Stomach (tissue), 9 donors: Measurements from ENCODE around the gene CALM3. TPM values are rescaled to one million over a fixed set of nuclear protein-coding genes. Genes with fewer than 3 reads are reported as not detected.

Experiments
- DNase-seq, 2 donors: peaks; one replicate each; pipeline versions ENCODE4 v3.0.0 to v3.0.0-alpha.2; 2013 to 2019
- H3K27ac ChIP-seq, 5 donors: fragments of 200-600 bp in 4 of 5; sonication (generic) in 4 of 5; one replicate each; pipeline ENCODE4 v1.5.1; 2013 to 2019; ENCODE audit warnings: mild to moderate bottlenecking in 1 of 5, moderate library complexity in 1 of 5
- H3K27me3 ChIP-seq, 3 donors: fragments of 200-600 bp; sonication (generic); one replicate each; pipeline ENCODE4 v1.5.1; 2017 to 2019; ENCODE audit warnings: mixed run types in 1 of 3
- H3K36me3 ChIP-seq, 4 donors: fragments of 200-600 bp; sonication (generic); 1 replicate in 3 of 4; 2 replicates in 1 of 4; pipeline ENCODE4 v1.5.1; 2016 to 2019
- H3K4me1 ChIP-seq, 4 donors: fragments of 200-600 bp; sonication (generic); one replicate each; pipeline ENCODE4 v1.5.1; 2016 to 2019
- H3K4me3 ChIP-seq, 4 donors: fragments of 200-600 bp; sonication (generic) in 3 of 4; one replicate each; pipeline ENCODE4 v1.5.1; 2016 to 2019; ENCODE audit warnings: mild to moderate bottlenecking in 1 of 4
- H3K9me3 ChIP-seq, 4 donors: fragments of 200-600 bp; sonication (generic); one replicate each; pipeline ENCODE4 v1.5.1; 2016 to 2019
- EP300 ChIP-seq: sonication (generic); formaldehyde crosslinking; IDR thresholded peaks from one replicate; pipeline ENCODE4 v1.6.1; 2017; ENCODE audit warnings: antibody characterized with exemption
- POLR2A ChIP-seq, 4 donors: fragments of 450-650 bp; IDR thresholded peaks; one replicate each; pipeline ENCODE4 v1.6.1; 2016; ENCODE audit warnings: antibody characterized with exemption in 4 of 4, control low read depth in 2 of 4, mild to moderate bottlenecking in 1 of 4, moderate library complexity in 1 of 4
- POLR2AphosphoS5 ChIP-seq, 3 donors: sonication (generic); formaldehyde crosslinking; IDR thresholded peaks; one replicate each; pipeline ENCODE4 v1.6.1; 2016; ENCODE audit warnings: antibody characterized with exemption in 3 of 3
- WGBS, 5 donors: extraction: QIAGEN DNeasy Blood & Tissue Kit in 3 of 5; methylation state at CpG; one replicate each; pipeline versions ENCODE4 v1.1.5 to v1.1.7; 2013 to 2018; 5-methylcytosine and 5-hydroxymethylcytosine counted together
- intact Hi-C: fragments of 100-400 bp; cut with DNase I; formaldehyde crosslinking; loops from one replicate; pipeline ENCODE4 v1.15.1; 2023; ENCODE audit warnings: low total_unique reads
- polyA plus RNA-seq, 3 donors: library from polyadenylated mRNA; stranded (reverse); fragments of 200-250 nt; gene quantifications; one replicate each; pipeline ENCODE4 v1.2.3, GENCODE V29; 2013
- total RNA-seq, 5 donors: library from RNA; depleted of rRNA; stranded (reverse); fragments of >200 nt; gene quantifications; one replicate each; pipeline versions ENCODE4 v1.1.0 to v1.2.3, GENCODE V29; 2014 to 2016
- TF ChIP-seq, protein P1 (sequence below), 7 experiments: fragments of 450-650 bp in 4 of 7; fragments of 200-600 bp in 3 of 7; sonication (generic) in 3 of 7; IDR thresholded peaks; one replicate each; pipeline ENCODE4 v1.5.1; 2016 to 2019; ENCODE audit warnings: antibody characterized with exemption in 7 of 7, control low read depth in 2 of 7, mild to moderate bottlenecking in 1 of 7
- donor health status: healthy with polysubstance abuse.
- donor health status: Bipolar disorder and iron deficiency.
- donor health status: healthy.

The CALM3 gene
- total and polyA plus RNA-seq, 8 donors = 84.2 to 203 (median 112) TPM

DNA sequence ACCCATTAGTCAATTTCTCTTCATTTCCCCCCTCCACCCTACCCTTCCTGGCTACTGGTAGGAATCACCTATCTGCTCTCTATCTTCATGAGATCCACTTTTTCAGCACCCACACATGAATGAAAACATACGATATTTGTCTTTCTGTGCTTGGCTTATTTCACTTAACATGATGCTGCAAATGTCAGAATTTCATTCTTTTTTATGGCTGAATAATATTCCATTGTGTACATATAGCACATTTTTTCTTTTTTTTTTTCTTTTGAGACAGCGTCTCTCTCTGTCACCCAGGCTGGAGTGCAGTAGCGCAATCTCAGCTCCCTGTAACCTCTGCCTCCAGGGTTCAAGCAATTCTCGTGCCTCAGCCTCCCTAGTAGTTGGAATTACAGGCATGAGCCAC lies 9.9 kb upstream of the CALM3 start:
- Histone ChIP-seq H3K27me3 (no peaks in the 10 kb centered on the region), H3K27ac (no peak overlapping the region), H3K4me1 (no peaks in the 10 kb centered on the region), H3K9me3 (no peaks in the 10 kb centered on the region), H3K4me3 (no peak overlapping the region), H3K36me3 (no peaks in the 10 kb centered on the region)
- TF ChIP-seq, protein P1, sequence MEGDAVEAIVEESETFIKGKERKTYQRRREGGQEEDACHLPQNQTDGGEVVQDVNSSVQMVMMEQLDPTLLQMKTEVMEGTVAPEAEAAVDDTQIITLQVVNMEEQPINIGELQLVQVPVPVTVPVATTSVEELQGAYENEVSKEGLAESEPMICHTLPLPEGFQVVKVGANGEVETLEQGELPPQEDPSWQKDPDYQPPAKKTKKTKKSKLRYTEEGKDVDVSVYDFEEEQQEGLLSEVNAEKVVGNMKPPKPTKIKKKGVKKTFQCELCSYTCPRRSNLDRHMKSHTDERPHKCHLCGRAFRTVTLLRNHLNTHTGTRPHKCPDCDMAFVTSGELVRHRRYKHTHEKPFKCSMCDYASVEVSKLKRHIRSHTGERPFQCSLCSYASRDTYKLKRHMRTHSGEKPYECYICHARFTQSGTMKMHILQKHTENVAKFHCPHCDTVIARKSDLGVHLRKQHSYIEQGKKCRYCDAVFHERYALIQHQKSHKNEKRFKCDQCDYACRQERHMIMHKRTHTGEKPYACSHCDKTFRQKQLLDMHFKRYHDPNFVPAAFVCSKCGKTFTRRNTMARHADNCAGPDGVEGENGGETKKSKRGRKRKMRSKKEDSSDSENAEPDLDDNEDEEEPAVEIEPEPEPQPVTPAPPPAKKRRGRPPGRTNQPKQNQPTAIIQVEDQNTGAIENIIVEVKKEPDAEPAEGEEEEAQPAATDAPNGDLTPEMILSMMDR (IDR thresholded peaks at IDR 0.05) = no peak
- TF ChIP-seq POLR2A (IDR thresholded peaks at IDR 0.05) = no peak
- no peak for TF ChIP-seq EP300
- no peak for TF ChIP-seq POLR2AphosphoS5 (IDR thresholded peaks at IDR 0.05)
- 93 to 99% (median 95%) methylated on average over 4 of the region's 4 CpGs for WGBS, 5 donors
- no peak for DNase-seq
- intact Hi-C loops = no loop called here

DNA sequence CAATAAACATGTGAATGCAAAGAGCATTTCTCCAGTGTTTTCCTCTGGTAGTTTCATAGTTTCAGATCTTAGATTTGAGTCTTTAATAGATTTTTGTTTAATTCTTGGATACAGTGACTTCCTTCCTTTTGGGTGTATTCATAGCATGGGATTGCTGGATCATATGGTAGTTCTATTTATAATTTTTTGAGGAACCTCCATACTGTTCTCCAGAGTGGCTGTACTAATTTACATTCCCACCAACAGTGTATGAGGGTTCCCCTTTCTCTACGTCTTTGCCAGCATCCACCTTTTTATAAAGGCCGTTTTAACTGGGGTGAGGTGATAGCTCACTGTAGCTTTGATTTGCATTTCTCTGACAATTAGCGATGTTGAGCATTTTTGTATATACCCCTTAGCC lies 9.3 kb upstream of the CALM3 start:
- intact Hi-C loops = no loop called here
- Histone ChIP-seq H3K27ac (no peak overlapping the region), H3K27me3 (no peaks in the 10 kb centered on the region), H3K4me1 (no peaks in the 10 kb centered on the region), H3K4me3 (no peak overlapping the region), H3K36me3 (no peaks in the 10 kb centered on the region), H3K9me3 (no peaks in the 10 kb centered on the region)
- WGBS, 5 donors = 74 to 90% (median 85%) methylated on average over 3 of the region's 3 CpGs
- TF ChIP-seq POLR2AphosphoS5 (IDR thresholded peaks at IDR 0.05) = no peak
- TF ChIP-seq EP300 = no peak
- TF ChIP-seq, protein P1 (IDR thresholded peaks at IDR 0.05) = no peak
- TF ChIP-seq POLR2A (IDR thresholded peaks at IDR 0.05) = no peak
- no peak for DNase-seq

DNA sequence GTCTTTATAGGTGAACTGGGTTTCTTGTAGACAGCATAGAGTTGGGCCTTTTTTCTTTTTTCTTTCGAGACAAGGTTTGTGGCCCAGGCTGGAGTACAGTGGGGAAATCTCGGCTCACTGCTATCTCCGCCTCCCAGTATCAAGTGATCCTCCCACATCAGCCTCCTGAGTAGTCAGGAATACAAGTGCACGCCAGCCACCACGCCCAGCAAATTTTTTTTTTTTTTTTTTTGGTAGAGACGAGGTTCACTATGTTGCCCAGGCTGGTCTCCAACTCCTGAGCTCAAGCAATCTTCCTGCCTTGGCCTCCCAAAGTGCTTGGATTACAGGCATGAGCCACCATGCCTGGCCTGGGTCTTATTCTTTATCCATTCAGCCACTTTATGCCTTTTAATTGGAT lies 5.1 kb upstream of the CALM3 start:
- intact Hi-C loops = no loop called here
- Histone ChIP-seq H3K27ac (no peak overlapping the region), H3K27me3 (no peaks in the 10 kb centered on the region), H3K9me3 (no peaks in the 10 kb centered on the region), H3K4me3 (no peak overlapping the region), H3K36me3 (no peaks in the 10 kb centered on the region), H3K4me1 (peaks cover 0 to 7% (median 3%) of the 10 kb centered on the region in 4 donors)
- DNase-seq = no peak
- 44 to 69% (median 57%) methylated on average over 6 of the region's 6 CpGs for WGBS, 5 donors
- TF ChIP-seq, protein P1 (IDR thresholded peaks at IDR 0.05) = no peak
- TF ChIP-seq POLR2A (IDR thresholded peaks at IDR 0.05) = no peak
- TF ChIP-seq EP300 = no peak
- no peak for TF ChIP-seq POLR2AphosphoS5 (IDR thresholded peaks at IDR 0.05)

DNA sequence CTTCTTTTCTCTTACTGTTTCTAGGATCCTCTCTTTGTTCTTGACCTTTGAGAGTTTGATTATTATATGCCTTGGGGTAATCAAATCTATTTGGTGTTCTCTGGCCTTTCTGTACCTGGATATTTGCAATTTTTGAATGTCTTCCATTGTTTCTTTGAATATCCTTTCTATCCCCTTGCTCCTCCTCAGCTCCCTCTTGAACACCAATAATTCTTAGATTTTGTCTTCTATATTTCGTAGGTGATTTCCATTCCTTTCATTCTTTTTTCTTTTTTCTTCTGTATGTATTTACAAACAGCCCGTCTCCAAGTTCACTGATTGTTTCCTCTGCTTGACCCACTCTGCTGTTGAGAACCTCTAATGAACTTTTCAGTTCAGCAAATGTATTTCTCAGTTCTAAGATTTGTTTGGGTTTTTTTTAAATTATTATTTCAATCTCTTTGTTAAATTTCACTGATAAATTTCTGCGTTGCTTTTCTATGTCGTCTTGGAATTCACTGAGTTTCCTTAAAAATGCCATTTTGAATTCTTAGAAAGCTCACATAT lies 2.7 kb upstream of the CALM3 start:
- Histone ChIP-seq H3K9me3 (no peaks in the 10 kb centered on the region), H3K4me3 (no peak overlapping the region), H3K4me1 (peaks cover 13 to 25% (median 21%) of the 10 kb centered on the region in 4 donors), H3K36me3 (no peaks in the 10 kb centered on the region), H3K27me3 (no peaks in the 10 kb centered on the region), H3K27ac (no peak overlapping the region)
- intact Hi-C loops = no loop called here
- 92 to 96% (median 95%) methylated on average over 4 of the region's 4 CpGs for WGBS, 5 donors
- TF ChIP-seq POLR2A (IDR thresholded peaks at IDR 0.05) = no peak
- no peak for TF ChIP-seq POLR2AphosphoS5 (IDR thresholded peaks at IDR 0.05)
- no peak for TF ChIP-seq EP300
- TF ChIP-seq, protein P1 (IDR thresholded peaks at IDR 0.05) = no peak
- no peak for DNase-seq
